HG03354 (cell line): ENCODE results near the gene CNGA4.
"Not testable (repeated sequence)": the region's sequence is repeated elsewhere in the genome, so short reads cannot be mapped to it uniquely, and the experiment has no call there.

Experiments
- ATAC-seq: cut with Tn5 transposase; IDR thresholded peaks from one replicate; pipeline ENCODE4 v1.9.1; 2021; ENCODE audit warnings: mild to moderate bottlenecking; ENCODE audit not compliant: unreplicated experiment, poor library complexity, severe bottlenecking

CNGA4 gene

GRCh38 chr11:6224421-6224820 is 14.5 kb upstream of the CNGA4 start:
- no peak for ATAC-seq

GRCh38 chr11:6225024-6225423 is 13.9 kb upstream of the CNGA4 start:
- ATAC-seq, result no peak

- no peak for ATAC-seq
These were observed 13.0 kb upstream of the CNGA4 start for GRCh38 chr11:6225896-6226295.

- no peak for ATAC-seq
These were observed 10.4 kb upstream of the CNGA4 start for GRCh38 chr11:6228520-6228919.

GRCh38 chr11:6229911-6230310 is 9.0 kb upstream of the CNGA4 start:
- ATAC-seq, result no peak

- ATAC-seq, result no peak
These were observed 6.0 kb upstream of the CNGA4 start for GRCh38 chr11:6232899-6233298.

- ATAC-seq, result peak; percentile 1
These were observed 4.9 kb upstream of the CNGA4 start for GRCh38 chr11:6233984-6234386.

- peak; percentile 95 for ATAC-seq
These were observed 4.3 kb upstream of the CNGA4 start, which contains the start of gene FHIP1B for GRCh38 chr11:6234387-6235107. FHIP1B (minus strand) TSS chr11:6234636; CDS start chr11:6224516, 10,120 bp downstream.

- ATAC-seq, result no peak
These were observed 1.6 kb upstream of the CNGA4 start for GRCh38 chr11:6237266-6237665.

GRCh38 chr11:6237761-6238302 is 1.1 kb upstream of the CNGA4 start:
- ATAC-seq, result no peak

- no peak for ATAC-seq
These were observed 1.2 kb downstream of the CNGA4 start for GRCh38 chr11:6240139-6240538.

- no peak for ATAC-seq
These were observed 1.9 kb downstream of the CNGA4 start for GRCh38 chr11:6240781-6241180.

GRCh38 chr11:6241316-6241715 is 2.4 kb downstream of the CNGA4 start:
- ATAC-seq, result no peak

GRCh38 chr11:6245536-6245935 is 6.6 kb downstream of the CNGA4 start:
- no peak for ATAC-seq

- ATAC-seq, result no peak
These were observed 9.4 kb downstream of the CNGA4 start for GRCh38 chr11:6248248-6248647.

- not testable (repeated sequence) for ATAC-seq
These were observed 10.0 kb downstream of the CNGA4 start for GRCh38 chr11:6248897-6249296.

GRCh38 chr11:6249770-6250555 is 11.1 kb downstream of the CNGA4 start:
- ATAC-seq, result no peak

- peak; percentile 81 for ATAC-seq
These were observed 12.3 kb downstream of the CNGA4 start for GRCh38 chr11:6251120-6251733.

- no peak for ATAC-seq
These were observed 13.1 kb downstream of the CNGA4 start for GRCh38 chr11:6251990-6252473.

- ATAC-seq, result peak; percentile 61
These were observed 14.3 kb downstream of the CNGA4 start for GRCh38 chr11:6253197-6253596.
